Type B pancreatic cell (in vitro differentiated cells): Measurements from ENCODE around the gene LRP4. TPM values are rescaled to one million over a fixed set of nuclear protein-coding genes. Genes with fewer than 3 reads are reported as not detected.

ENCODE experiments used
- DNase-seq: peaks from one replicate; pipeline ENCODE4 v3.0.0; 2021; ENCODE audit warnings: mixed read lengths; ENCODE audit not compliant: unreplicated experiment; ENCODE audit errors: extremely low spot score
- H3K27ac Mint-ChIP-seq: 2 replicates; pipeline ENCODE4 v1.8.0; 2021; ENCODE audit warnings: mild to moderate bottlenecking, mixed read lengths
- H3K27me3 Mint-ChIP-seq: 2 replicates; pipeline ENCODE4 v1.8.0; 2021; ENCODE audit warnings: mixed read lengths
- H3K36me3 Mint-ChIP-seq: 2 replicates; pipeline ENCODE4 v1.8.0; 2021; ENCODE audit warnings: mixed read lengths
- H3K4me1 Mint-ChIP-seq: one replicate; pipeline ENCODE4 v1.8.0; 2021; ENCODE audit warnings: mixed read lengths; ENCODE audit not compliant: unreplicated experiment
- H3K4me3 Mint-ChIP-seq: 2 replicates; pipeline ENCODE4 v1.8.0; 2021; ENCODE audit warnings: mild to moderate bottlenecking, mixed read lengths
- H3K9me3 Mint-ChIP-seq: 2 replicates; pipeline ENCODE4 v1.8.0; 2021; ENCODE audit warnings: mixed read lengths
- CTCF ChIP-seq: fragments of 200-600 bp; sonication (generic); conservative IDR thresholded peaks from 2 replicates; pipeline ENCODE4 v1.5.0; 2021; ENCODE audit warnings: antibody characterized with exemption, mild to moderate bottlenecking
- total RNA-seq: library from RNA; stranded (reverse); gene quantifications from 2 replicates; pipeline ENCODE4 v1.2.1, GENCODE V29; 2021; ENCODE audit warnings: low replicate concordance

Gene LRP4
- total RNA-seq, 1 donor from 2014 or later, result 46.9 TPM

DNA sequence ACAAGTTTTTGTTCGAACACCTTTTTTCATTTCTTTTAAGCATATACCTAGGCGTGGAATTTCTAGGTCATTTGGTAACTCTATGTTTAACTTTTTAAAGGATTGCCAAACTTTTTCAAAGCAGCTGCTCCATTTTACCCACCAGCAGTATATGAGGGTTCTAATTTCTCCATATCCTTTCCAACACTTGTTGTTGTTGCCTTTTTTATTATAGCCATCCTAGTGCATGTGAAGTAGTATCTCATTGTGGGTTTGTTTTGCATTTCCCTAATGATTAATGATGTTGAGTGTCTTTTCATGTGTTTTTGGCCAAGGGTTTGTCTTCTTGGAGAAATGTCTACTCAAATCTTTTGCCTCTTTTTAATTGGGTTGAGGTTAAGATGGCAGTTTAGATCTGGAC, 42.7 kb upstream of the LRP4 start:
- H3K27me3 Mint-ChIP-seq, result no peaks in the 10 kb centered on the region
- no peak for TF ChIP-seq CTCF
- H3K36me3 Mint-ChIP-seq, result peaks cover 43% of the 10 kb centered on the region
- no peak overlapping the region for H3K27ac Mint-ChIP-seq
- H3K4me3 Mint-ChIP-seq, result no peak overlapping the region
- peaks cover 11% of the 10 kb centered on the region for H3K9me3 Mint-ChIP-seq
- DNase-seq, result no peak
- H3K4me1 Mint-ChIP-seq, result peaks cover 4% of the 10 kb centered on the region

DNA sequence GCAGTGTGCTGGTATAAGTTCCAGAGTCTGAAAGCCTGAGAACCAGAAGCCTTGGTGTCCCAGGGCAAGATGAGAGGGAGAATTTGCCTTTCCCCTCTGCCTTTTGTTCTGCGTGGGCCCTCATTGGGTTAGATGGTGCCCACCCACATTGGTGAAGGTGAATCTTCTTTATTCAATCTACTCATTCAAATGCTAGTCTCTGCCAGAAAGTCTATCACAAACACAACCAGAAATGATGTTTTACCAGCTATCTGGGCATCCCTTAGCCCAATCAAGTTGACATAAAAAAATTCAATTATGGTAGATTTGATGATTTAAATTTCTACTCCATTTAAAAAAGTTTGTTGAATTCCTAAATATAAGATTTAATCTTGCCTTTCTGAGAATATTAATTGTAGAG, 40.4 kb upstream of the LRP4 start:
- no peak for TF ChIP-seq CTCF

DNA sequence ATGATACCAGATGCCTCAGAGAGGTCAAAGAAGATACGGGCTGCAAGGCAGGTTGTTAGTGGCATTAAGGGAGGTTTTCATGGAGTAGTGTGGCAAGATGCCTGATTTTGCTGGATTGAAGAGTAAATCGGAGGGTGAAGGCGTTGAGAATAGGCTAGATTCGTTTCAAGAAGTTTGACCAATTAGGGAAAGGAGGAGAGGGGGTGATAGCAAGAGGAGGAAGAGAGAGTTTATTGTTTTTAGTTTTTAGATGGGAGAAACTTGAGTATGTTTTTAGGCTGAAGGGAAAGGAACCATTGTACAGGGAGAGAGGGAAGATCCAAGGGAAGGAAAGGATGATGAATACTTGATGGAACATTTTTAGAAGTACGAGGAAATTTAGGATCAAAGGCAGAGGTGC, 34.7 kb upstream of the LRP4 start:
- Mint-ChIP-seq H3K4me3 (no peak overlapping the region), H3K9me3 (no peaks in the 10 kb centered on the region), H3K36me3 (peaks cover 5% of the 10 kb centered on the region), H3K27ac (no peak overlapping the region), H3K27me3 (no peaks in the 10 kb centered on the region), H3K4me1 (peaks cover 23% of the 10 kb centered on the region)
- DNase-seq, result no peak
- TF ChIP-seq CTCF, result no peak

More for the DNA sequence above, 40.4 kb upstream of the LRP4 start:
- Mint-ChIP-seq H3K4me3 (no peak overlapping the region), H3K9me3 (peaks cover 11% of the 10 kb centered on the region), H3K4me1 (no peaks in the 10 kb centered on the region), H3K27ac (no peak overlapping the region), H3K27me3 (no peaks in the 10 kb centered on the region), H3K36me3 (peaks cover 37% of the 10 kb centered on the region)
- DNase-seq, result no peak

DNA sequence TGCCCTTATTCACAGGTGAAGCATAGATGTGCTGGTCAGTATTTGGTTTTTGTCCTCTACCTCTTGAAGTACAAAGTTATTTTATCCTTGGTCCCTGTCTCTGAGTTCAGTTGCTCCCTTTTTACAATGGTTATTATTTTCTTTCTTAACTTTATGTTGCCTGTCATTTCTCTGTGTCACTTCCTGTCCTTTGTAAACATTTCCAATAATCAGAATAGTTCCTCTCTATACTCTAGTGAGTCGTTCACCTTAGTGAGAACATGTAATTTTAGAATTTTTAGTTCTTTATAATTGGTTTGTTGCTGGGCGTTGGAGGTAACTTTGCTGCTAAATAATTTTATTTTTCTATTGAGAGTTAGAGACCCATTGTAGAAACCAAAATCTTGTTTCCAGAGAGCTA, 34.2 kb upstream of the LRP4 start:
- Mint-ChIP-seq H3K4me3 (no peak overlapping the region), H3K27me3 (no peaks in the 10 kb centered on the region), H3K4me1 (peaks cover 29% of the 10 kb centered on the region), H3K36me3 (peaks cover 5% of the 10 kb centered on the region), H3K27ac (no peak overlapping the region), H3K9me3 (no peaks in the 10 kb centered on the region)
- no peak for DNase-seq
- TF ChIP-seq CTCF, result no peak

DNA sequence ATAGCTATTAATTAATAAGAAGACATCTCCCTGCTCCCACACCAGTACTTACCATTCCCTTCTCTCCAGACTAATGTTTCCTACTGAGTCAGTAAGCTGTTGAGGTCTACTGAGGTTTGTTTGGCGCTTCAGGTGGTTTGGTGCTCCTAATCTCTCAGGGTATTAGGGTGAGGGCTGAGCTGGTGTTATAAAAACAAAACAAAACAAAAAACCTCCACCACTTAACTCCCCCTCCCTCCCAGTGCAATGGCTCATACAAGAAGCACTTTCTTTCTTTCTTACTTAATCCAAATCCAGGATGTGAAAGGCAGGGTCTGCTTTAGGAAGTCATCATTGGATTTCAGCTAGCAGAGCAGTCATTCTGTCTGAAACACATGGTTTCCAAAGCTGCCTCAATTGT, 33.5 kb upstream of the LRP4 start:
- no peak overlapping the region for H3K4me3 Mint-ChIP-seq
- H3K27me3 Mint-ChIP-seq, result no peaks in the 10 kb centered on the region
- no peak for TF ChIP-seq CTCF
- H3K4me1 Mint-ChIP-seq, result peaks cover 36% of the 10 kb centered on the region
- H3K36me3 Mint-ChIP-seq, result peaks cover 5% of the 10 kb centered on the region
- H3K27ac Mint-ChIP-seq, result no peak overlapping the region
- no peak for DNase-seq
- H3K9me3 Mint-ChIP-seq, result no peaks in the 10 kb centered on the region

- no peak for TF ChIP-seq CTCF
- H3K4me1 Mint-ChIP-seq, result peaks cover 43% of the 10 kb centered on the region
- no peak for DNase-seq
- H3K27ac Mint-ChIP-seq, result peak overlapping the region; percentile 46
- H3K27me3 Mint-ChIP-seq, result no peaks in the 10 kb centered on the region
- peaks cover 11% of the 10 kb centered on the region for H3K36me3 Mint-ChIP-seq
- H3K9me3 Mint-ChIP-seq, result no peaks in the 10 kb centered on the region
- H3K4me3 Mint-ChIP-seq, result no peak overlapping the region
Observed at GRCh38 chr11:46949297-46949696, 30.9 kb upstream of the LRP4 start.
